Neutrophil (primary cell): ENCODE results near the gene TOX2.

Source experiments
- H3K27ac ChIP-seq: fragments of 200-600 bp; sonication (generic); 2 replicates; pipeline ENCODE4 v1.5.1; 2016; ENCODE audit warnings: mild to moderate bottlenecking, moderate library complexity
- H3K27me3 ChIP-seq: fragments of 200-600 bp; sonication (generic); 2 replicates; pipeline ENCODE4 v1.6.0; 2016; ENCODE audit warnings: mild to moderate bottlenecking
- H3K36me3 ChIP-seq: fragments of 200-600 bp; sonication (generic); 2 replicates; pipeline ENCODE4 v1.5.1; 2017
- H3K4me1 ChIP-seq, 2 experiments: fragments of 200-600 bp in 1 of 2; sonication (generic) in 1 of 2; 1 replicate in 1 of 2; 2 replicates in 1 of 2; pipeline versions ENCODE4 v1.5.1 to v1.6.1; 2013 to 2016; ENCODE audit warnings: low read depth in 1 of 2, low read length in 1 of 2, mild to moderate bottlenecking in 1 of 2, moderate library complexity in 1 of 2; ENCODE audit not compliant: control insufficient read depth in 1 of 2, insufficient read depth in 1 of 2
- H3K4me3 ChIP-seq, 2 experiments: fragments of 200-600 bp in 1 of 2; sonication (generic) in 1 of 2; 1 replicate in 1 of 2; 2 replicates in 1 of 2; pipeline ENCODE4 v1.5.1; 2013 to 2016; ENCODE audit warnings: low read depth in 1 of 2, low read length in 1 of 2, mild to moderate bottlenecking in 1 of 2, moderate library complexity in 1 of 2
- H3K9me3 ChIP-seq: fragments of 200-600 bp; sonication (generic); 2 replicates; pipeline ENCODE4 v1.5.1; 2016
- TF ChIP-seq, protein P1 (sequence below): fragments of 200-600 bp; sonication (generic); IDR thresholded peaks from 2 replicates; pipeline ENCODE4 v1.5.1; 2016; ENCODE audit warnings: antibody characterized with exemption

TOX2 gene

DNA sequence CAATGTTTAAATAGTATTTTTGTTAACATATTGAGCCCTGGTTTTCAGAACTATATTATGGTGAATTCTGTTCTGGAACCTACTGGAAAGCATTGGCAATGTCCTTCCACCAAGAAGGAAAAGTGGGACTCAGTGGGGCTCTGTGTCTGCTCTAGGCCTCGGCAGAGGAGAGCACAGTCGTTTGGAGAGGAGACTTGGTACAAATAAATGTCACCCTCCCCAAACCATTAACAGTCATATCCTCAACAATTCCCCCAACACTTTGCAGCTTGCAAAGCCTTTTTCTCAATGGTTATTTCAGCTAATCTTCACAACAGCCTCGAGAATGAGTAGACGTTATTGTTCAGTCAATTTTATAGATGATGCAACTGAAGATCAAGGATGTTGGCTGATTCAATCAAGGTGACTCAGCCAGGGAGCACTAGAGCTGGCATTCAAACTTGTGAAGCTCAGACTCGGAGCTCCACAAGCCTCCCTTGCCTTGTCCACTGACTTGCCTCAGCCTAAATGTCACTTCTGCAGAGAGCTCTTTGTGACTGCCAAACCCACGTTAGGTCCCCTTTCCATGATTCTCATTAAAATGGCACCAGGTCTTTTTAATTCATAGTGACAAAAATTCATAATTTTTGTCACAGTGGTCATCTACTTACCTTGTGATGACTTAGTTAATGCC lies 60.6 kb downstream of the TOX2 start:
- Histone ChIP-seq H3K36me3 (no peaks in the 10 kb centered on the region), H3K4me1 (peaks cover 8 to 14% of the 10 kb centered on the region in 2 experiments), H3K27me3 (peaks cover 33% of the 10 kb centered on the region), H3K4me3 (no peak overlapping the region), H3K27ac (no peak overlapping the region), H3K9me3 (no peaks in the 10 kb centered on the region)
- TF ChIP-seq, protein P1, sequence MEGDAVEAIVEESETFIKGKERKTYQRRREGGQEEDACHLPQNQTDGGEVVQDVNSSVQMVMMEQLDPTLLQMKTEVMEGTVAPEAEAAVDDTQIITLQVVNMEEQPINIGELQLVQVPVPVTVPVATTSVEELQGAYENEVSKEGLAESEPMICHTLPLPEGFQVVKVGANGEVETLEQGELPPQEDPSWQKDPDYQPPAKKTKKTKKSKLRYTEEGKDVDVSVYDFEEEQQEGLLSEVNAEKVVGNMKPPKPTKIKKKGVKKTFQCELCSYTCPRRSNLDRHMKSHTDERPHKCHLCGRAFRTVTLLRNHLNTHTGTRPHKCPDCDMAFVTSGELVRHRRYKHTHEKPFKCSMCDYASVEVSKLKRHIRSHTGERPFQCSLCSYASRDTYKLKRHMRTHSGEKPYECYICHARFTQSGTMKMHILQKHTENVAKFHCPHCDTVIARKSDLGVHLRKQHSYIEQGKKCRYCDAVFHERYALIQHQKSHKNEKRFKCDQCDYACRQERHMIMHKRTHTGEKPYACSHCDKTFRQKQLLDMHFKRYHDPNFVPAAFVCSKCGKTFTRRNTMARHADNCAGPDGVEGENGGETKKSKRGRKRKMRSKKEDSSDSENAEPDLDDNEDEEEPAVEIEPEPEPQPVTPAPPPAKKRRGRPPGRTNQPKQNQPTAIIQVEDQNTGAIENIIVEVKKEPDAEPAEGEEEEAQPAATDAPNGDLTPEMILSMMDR: no peak

GRCh38 chr20:43976547-43976946 lies 61.9 kb downstream of the TOX2 start:
- peaks cover 34% of the 10 kb centered on the region for H3K27me3 ChIP-seq
- H3K9me3 ChIP-seq: no peaks in the 10 kb centered on the region
- H3K27ac ChIP-seq: peak overlapping the region; percentile 29
- H3K4me3 ChIP-seq: no peak overlapping the region
- H3K4me1 ChIP-seq: peaks cover 8 to 18% of the 10 kb centered on the region in 2 experiments
- no peaks in the 10 kb centered on the region for H3K36me3 ChIP-seq
- TF ChIP-seq, protein P1: no peak

- H3K4me3 ChIP-seq: no peak overlapping the region
- no peak overlapping the region for H3K27ac ChIP-seq
- peaks cover 8 to 24% of the 10 kb centered on the region in 2 experiments for H3K4me1 ChIP-seq
- peaks cover 28% of the 10 kb centered on the region for H3K27me3 ChIP-seq
- TF ChIP-seq, protein P1: no peak
- H3K36me3 ChIP-seq: no peaks in the 10 kb centered on the region
- no peaks in the 10 kb centered on the region for H3K9me3 ChIP-seq
Measured at GRCh38 chr20:43977252-43977651, 62.6 kb downstream of the TOX2 start.

DNA sequence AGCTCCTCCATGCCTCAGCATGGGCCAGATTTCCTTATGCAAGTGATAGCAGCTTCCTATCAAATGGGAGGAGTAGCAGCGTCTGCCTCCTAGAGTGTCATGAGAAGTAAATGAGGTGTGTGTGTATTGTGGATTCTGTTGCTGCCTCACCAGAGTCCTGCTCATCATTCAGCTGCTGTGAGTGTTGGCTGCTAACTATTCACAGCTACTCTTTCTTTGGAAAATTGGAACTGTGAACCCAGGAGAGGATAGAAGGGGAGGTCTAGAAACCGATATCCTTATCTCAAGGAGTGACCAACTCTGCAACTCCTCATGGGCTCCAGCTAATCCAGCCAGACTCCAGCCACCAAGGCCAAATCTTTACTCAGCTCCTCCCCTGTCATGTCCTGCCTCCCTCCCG lies 63.3 kb downstream of the TOX2 start:
- H3K36me3 ChIP-seq: no peaks in the 10 kb centered on the region
- H3K4me1 ChIP-seq: peaks cover 8 to 24% of the 10 kb centered on the region in 2 experiments
- TF ChIP-seq, protein P1: no peak

GRCh38 chr20:43979576-43980105 lies 65.0 kb downstream of the TOX2 start:
- peaks cover 18% of the 10 kb centered on the region for H3K27me3 ChIP-seq
- H3K4me3 ChIP-seq: no peak overlapping the region
- TF ChIP-seq, protein P1: no peak
- no peaks in the 10 kb centered on the region for H3K9me3 ChIP-seq
- H3K4me1 ChIP-seq: peaks cover 8 to 24% of the 10 kb centered on the region in 2 experiments
- H3K27ac ChIP-seq: no peak overlapping the region
- H3K36me3 ChIP-seq: no peaks in the 10 kb centered on the region

More for the DNA sequence above, 63.3 kb downstream of the TOX2 start:
- Histone ChIP-seq H3K27ac (no peak overlapping the region), H3K4me3 (no peak overlapping the region), H3K9me3 (no peaks in the 10 kb centered on the region), H3K27me3 (peaks cover 21% of the 10 kb centered on the region)
